Spleen (tissue), 7 donors: ENCODE results near the gene PLXND1.

Experiments
- POLR2A ChIP-seq, 3 donors: fragments of 450-650 bp; IDR thresholded peaks; one replicate each; pipeline ENCODE4 v1.5.1; 2017; ENCODE audit warnings: antibody characterized with exemption in 3 of 3, mild to moderate bottlenecking in 1 of 3
- POLR2AphosphoS5 ChIP-seq, 3 donors: sonication (generic); formaldehyde crosslinking; IDR thresholded peaks; one replicate each; pipeline ENCODE4 v1.5.1; 2017; ENCODE audit warnings: antibody characterized with exemption in 3 of 3
- TF ChIP-seq, protein P1 (sequence below), 11 experiments: fragments of 200-600 bp in 7 of 11; fragments of 450-650 bp in 4 of 11; sonication (generic) in 4 of 11; IDR thresholded peaks in 8 of 11; conservative IDR thresholded peaks in 3 of 11; 1 replicate in 7 of 11; 2 replicates in 4 of 11; pipeline versions ENCODE4 v1.4.0 to v1.8.0; 2016 to 2021; ENCODE audit warnings: antibody characterized with exemption in 11 of 11, inconsistent platforms in 4 of 11, mild to moderate bottlenecking in 1 of 11
- donor health status: DM: no; HTN: no; CAD: no; lungs with moderate emphysema.
- donor health status: DM: no; HTN: no; CAD: no.
- donor health status: DM: no; HTN: no; CAD: no.

DNA sequence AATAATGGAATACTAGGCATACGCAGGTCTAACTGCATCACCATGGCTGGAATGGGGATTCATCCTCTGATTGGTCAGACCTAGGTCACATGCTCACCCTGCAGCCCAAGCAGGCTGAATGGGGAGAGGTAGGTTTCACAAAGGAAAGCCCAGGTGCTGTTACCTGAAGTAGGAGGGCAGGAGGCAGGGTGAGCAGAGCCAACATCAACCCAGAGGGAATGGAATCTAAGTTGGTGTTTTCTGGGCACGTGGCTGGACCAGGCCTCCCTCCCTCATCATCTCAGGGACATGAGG lies 70.2 kb downstream of the PLXND1 start:
- TF ChIP-seq, protein P1, sequence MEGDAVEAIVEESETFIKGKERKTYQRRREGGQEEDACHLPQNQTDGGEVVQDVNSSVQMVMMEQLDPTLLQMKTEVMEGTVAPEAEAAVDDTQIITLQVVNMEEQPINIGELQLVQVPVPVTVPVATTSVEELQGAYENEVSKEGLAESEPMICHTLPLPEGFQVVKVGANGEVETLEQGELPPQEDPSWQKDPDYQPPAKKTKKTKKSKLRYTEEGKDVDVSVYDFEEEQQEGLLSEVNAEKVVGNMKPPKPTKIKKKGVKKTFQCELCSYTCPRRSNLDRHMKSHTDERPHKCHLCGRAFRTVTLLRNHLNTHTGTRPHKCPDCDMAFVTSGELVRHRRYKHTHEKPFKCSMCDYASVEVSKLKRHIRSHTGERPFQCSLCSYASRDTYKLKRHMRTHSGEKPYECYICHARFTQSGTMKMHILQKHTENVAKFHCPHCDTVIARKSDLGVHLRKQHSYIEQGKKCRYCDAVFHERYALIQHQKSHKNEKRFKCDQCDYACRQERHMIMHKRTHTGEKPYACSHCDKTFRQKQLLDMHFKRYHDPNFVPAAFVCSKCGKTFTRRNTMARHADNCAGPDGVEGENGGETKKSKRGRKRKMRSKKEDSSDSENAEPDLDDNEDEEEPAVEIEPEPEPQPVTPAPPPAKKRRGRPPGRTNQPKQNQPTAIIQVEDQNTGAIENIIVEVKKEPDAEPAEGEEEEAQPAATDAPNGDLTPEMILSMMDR (IDR thresholded peaks at IDR 0.05 in 8 of 11, conservative IDR thresholded peaks at IDR 0.05 in 3 of 11), result no peak
- TF ChIP-seq POLR2AphosphoS5 (IDR thresholded peaks at IDR 0.05) (no peak), POLR2A (IDR thresholded peaks at IDR 0.05) (no peak)
